ENCODE measurements around the gene CLEC2L. TPM values are rescaled to one million over a fixed set of nuclear protein-coding genes. Genes with fewer than 3 reads are reported as not detected.

Gene CLEC2L
- total and polyA plus RNA-seq, 2 experiments from 2014 or later, result not detected

DNA sequence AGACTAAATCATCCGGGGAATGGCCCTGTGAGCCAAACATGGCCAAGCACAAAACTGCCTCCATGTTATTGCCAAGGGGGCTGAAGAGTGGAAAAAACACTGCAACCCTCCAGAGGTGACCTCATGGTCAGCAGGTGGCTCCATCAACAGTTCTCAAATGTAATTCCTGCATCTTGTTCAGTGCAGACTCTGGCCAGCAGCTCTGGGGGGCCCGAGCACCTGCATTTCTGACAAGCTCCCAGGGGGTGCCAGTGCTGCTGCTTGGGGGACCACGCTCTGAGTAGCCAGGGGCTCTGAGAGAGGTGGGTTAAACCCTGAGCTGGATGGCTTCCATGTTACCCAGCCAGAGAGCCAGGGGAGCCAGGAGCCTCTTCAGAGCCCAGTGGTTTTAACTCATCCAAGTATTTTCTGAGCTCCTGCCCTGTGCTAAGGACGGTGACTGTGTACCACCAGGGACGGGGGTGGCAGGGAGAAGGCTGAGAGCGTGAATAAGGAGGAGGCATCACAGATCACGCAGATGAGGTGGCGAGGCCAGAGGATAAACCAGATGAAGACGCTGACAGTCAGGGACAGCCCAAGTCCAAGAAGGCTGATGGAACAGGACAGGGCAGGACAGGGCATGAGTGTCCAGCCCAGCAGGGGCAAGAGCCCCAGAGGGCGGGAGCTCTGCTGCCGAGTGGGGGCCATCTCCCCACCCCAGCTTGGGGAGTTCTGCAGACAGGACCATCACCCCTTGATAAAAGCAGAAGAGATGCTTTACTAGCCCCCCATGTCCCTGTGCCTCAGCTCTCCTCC is 52.9 kb downstream of the CLEC2L start:
- H3K27ac Mint-ChIP-seq, result no peak overlapping the region
- H3K36me3 Mint-ChIP-seq (ENCODE audit: low read depth), result no peaks in the 10 kb centered on the region
- no peaks in the 10 kb centered on the region for H3K36me3 ChIP-seq (ENCODE audit: insufficient read depth)
- ATAC-seq (no peak), DNase-seq (ENCODE audit: low spot score) (no peak)
- peaks cover 2% of the 10 kb centered on the region for H3K27me3 Mint-ChIP-seq (ENCODE audit: insufficient read depth, low read depth, poor library complexity)
- no peaks in the 10 kb centered on the region for H4K20me1 ChIP-seq (replicated peaks; ENCODE audit: insufficient read depth)
- H3K9me2 ChIP-seq (ENCODE audit: insufficient read depth), result no peaks in the 10 kb centered on the region
- no peaks in the 10 kb centered on the region for H3F3A ChIP-seq (replicated peaks; ENCODE audit: low read depth)
- no peaks in the 10 kb centered on the region for H3K27me3 ChIP-seq (ENCODE audit: insufficient read depth)
- no peaks in the 10 kb centered on the region for H3K4me1 ChIP-seq (ENCODE audit: insufficient read depth)
- H3K79me2 ChIP-seq (replicated peaks; ENCODE audit: insufficient read depth), result no peaks in the 10 kb centered on the region
- H3K4me2 ChIP-seq, result no peak overlapping the region
- H3K4me3 ChIP-seq, result no peak overlapping the region
- no peaks in the 10 kb centered on the region for H3K4me1 Mint-ChIP-seq
- H3K4me3 Mint-ChIP-seq, result no peak overlapping the region
- TF ChIP-seq, protein P1, sequence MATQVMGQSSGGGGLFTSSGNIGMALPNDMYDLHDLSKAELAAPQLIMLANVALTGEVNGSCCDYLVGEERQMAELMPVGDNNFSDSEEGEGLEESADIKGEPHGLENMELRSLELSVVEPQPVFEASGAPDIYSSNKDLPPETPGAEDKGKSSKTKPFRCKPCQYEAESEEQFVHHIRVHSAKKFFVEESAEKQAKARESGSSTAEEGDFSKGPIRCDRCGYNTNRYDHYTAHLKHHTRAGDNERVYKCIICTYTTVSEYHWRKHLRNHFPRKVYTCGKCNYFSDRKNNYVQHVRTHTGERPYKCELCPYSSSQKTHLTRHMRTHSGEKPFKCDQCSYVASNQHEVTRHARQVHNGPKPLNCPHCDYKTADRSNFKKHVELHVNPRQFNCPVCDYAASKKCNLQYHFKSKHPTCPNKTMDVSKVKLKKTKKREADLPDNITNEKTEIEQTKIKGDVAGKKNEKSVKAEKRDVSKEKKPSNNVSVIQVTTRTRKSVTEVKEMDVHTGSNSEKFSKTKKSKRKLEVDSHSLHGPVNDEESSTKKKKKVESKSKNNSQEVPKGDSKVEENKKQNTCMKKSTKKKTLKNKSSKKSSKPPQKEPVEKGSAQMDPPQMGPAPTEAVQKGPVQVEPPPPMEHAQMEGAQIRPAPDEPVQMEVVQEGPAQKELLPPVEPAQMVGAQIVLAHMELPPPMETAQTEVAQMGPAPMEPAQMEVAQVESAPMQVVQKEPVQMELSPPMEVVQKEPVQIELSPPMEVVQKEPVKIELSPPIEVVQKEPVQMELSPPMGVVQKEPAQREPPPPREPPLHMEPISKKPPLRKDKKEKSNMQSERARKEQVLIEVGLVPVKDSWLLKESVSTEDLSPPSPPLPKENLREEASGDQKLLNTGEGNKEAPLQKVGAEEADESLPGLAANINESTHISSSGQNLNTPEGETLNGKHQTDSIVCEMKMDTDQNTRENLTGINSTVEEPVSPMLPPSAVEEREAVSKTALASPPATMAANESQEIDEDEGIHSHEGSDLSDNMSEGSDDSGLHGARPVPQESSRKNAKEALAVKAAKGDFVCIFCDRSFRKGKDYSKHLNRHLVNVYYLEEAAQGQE (IDR thresholded peaks at IDR 0.05; ENCODE audit: unreplicated experiment), result no peak
- TF ChIP-seq EZH2phosphoT487 (IDR thresholded peaks at IDR 0.05; ENCODE audit: unreplicated experiment) (no peak), CREB1 (CRISPR knock-in tag; IDR thresholded peaks at IDR 0.05; ENCODE audit: low read depth) (no peak), NANOG (IDR thresholded peaks at IDR 0.05; ENCODE audit: borderline replicate concordance) (no peak), STAT1 (IDR thresholded peaks at IDR 0.05; ENCODE audit: unreplicated experiment) (no peak), EZH2 (IDR thresholded peaks at IDR 0.05; ENCODE audit: low read depth, unreplicated experiment) (no peak), ZNF331 (CRISPR knock-in tag; IDR thresholded peaks at IDR 0.05; ENCODE audit: low read depth) (no peak), ZNF114 (CRISPR knock-in tag; IDR thresholded peaks at IDR 0.05) (no peak), POLR2AphosphoS5 (IDR thresholded peaks at IDR 0.05; ENCODE audit: low read depth) (no peak), JUNB (IDR thresholded peaks at IDR 0.05; ENCODE audit: unreplicated experiment) (no peak)
- TF ChIP-seq, protein P2, sequence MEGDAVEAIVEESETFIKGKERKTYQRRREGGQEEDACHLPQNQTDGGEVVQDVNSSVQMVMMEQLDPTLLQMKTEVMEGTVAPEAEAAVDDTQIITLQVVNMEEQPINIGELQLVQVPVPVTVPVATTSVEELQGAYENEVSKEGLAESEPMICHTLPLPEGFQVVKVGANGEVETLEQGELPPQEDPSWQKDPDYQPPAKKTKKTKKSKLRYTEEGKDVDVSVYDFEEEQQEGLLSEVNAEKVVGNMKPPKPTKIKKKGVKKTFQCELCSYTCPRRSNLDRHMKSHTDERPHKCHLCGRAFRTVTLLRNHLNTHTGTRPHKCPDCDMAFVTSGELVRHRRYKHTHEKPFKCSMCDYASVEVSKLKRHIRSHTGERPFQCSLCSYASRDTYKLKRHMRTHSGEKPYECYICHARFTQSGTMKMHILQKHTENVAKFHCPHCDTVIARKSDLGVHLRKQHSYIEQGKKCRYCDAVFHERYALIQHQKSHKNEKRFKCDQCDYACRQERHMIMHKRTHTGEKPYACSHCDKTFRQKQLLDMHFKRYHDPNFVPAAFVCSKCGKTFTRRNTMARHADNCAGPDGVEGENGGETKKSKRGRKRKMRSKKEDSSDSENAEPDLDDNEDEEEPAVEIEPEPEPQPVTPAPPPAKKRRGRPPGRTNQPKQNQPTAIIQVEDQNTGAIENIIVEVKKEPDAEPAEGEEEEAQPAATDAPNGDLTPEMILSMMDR (conservative IDR thresholded peaks at IDR 0.05; ENCODE audit: low read depth in 2 of 2), result no peak
- TF ChIP-seq, protein P3, sequence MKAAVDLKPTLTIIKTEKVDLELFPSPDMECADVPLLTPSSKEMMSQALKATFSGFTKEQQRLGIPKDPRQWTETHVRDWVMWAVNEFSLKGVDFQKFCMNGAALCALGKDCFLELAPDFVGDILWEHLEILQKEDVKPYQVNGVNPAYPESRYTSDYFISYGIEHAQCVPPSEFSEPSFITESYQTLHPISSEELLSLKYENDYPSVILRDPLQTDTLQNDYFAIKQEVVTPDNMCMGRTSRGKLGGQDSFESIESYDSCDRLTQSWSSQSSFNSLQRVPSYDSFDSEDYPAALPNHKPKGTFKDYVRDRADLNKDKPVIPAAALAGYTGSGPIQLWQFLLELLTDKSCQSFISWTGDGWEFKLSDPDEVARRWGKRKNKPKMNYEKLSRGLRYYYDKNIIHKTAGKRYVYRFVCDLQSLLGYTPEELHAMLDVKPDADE (IDR thresholded peaks at IDR 0.05), result no peak
- TF ChIP-seq, protein P4, sequence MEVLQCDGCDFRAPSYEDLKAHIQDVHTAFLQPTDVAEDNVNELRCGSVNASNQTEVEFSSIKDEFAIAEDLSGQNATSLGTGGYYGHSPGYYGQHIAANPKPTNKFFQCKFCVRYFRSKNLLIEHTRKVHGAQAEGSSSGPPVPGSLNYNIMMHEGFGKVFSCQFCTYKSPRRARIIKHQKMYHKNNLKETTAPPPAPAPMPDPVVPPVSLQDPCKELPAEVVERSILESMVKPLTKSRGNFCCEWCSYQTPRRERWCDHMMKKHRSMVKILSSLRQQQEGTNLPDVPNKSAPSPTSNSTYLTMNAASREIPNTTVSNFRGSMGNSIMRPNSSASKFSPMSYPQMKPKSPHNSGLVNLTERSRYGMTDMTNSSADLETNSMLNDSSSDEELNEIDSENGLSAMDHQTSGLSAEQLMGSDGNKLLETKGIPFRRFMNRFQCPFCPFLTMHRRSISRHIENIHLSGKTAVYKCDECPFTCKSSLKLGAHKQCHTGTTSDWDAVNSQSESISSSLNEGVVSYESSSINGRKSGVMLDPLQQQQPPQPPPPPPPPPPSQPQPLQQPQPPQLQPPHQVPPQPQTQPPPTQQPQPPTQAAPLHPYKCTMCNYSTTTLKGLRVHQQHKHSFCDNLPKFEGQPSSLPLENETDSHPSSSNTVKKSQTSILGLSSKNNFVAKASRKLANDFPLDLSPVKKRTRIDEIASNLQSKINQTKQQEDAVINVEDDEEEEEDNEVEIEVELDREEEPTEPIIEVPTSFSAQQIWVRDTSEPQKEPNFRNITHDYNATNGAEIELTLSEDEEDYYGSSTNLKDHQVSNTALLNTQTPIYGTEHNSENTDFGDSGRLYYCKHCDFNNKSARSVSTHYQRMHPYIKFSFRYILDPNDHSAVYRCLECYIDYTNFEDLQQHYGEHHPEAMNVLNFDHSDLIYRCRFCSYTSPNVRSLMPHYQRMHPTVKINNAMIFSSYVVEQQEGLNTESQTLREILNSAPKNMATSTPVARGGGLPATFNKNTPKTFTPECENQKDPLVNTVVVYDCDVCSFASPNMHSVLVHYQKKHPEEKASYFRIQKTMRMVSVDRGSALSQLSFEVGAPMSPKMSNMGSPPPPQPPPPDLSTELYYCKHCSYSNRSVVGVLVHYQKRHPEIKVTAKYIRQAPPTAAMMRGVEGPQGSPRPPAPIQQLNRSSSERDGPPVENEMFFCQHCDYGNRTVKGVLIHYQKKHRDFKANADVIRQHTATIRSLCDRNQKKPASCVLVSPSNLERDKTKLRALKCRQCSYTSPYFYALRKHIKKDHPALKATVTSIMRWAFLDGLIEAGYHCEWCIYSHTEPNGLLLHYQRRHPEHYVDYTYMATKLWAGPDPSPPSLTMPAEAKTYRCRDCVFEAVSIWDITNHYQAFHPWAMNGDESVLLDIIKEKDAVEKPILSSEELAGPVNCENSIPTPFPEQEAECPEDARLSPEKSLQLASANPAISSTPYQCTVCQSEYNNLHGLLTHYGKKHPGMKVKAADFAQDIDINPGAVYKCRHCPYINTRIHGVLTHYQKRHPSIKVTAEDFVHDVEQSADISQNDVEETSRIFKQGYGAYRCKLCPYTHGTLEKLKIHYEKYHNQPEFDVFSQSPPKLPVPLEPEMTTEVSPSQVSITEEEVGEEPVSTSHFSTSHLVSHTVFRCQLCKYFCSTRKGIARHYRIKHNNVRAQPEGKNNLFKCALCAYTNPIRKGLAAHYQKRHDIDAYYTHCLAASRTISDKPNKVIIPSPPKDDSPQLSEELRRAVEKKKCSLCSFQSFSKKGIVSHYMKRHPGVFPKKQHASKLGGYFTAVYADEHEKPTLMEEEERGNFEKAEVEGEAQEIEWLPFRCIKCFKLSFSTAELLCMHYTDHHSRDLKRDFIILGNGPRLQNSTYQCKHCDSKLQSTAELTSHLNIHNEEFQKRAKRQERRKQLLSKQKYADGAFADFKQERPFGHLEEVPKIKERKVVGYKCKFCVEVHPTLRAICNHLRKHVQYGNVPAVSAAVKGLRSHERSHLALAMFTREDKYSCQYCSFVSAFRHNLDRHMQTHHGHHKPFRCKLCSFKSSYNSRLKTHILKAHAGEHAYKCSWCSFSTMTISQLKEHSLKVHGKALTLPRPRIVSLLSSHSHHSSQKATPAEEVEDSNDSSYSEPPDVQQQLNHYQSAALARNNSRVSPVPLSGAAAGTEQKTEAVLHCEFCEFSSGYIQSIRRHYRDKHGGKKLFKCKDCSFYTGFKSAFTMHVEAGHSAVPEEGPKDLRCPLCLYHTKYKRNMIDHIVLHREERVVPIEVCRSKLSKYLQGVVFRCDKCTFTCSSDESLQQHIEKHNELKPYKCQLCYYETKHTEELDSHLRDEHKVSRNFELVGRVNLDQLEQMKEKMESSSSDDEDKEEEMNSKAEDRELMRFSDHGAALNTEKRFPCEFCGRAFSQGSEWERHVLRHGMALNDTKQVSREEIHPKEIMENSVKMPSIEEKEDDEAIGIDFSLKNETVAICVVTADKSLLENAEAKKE (CRISPR knock-in tag; IDR thresholded peaks at IDR 0.05), result no peak
- no peak overlapping the region for H2AFZ ChIP-seq
- H3K27ac ChIP-seq (ENCODE audit: low read depth), result no peak overlapping the region
- no peaks in the 10 kb centered on the region for H3K9me3 Mint-ChIP-seq

Measured in GM23338 (cell line).